GM19467 (cell line): ENCODE results near the gene SPX.

Experiments
- ATAC-seq: cut with Tn5 transposase; IDR thresholded peaks from one replicate; pipeline ENCODE4 v1.9.1; 2021; ENCODE audit warnings: mild to moderate bottlenecking, moderate library complexity; ENCODE audit not compliant: unreplicated experiment

SPX gene

DNA sequence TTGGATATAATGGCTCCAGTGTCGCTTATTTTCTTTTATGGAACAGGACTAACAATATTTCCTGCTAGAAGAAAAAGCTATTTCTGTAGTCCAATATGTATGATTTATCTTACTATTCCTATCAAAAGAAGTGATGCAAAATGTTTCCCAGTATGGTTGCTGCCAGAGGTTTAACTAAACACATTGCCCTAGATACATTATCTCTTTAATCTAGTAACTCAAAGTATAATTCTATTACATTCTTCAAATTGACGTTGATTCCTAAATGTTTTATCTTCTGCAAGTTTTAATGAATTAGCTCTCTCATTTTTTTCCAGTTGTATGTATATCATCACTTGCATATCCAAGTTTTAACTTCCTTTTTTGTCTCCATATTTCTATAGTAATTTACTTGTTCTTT lies 50.3 kb downstream of the SPX start:
- ATAC-seq: no peak

DNA sequence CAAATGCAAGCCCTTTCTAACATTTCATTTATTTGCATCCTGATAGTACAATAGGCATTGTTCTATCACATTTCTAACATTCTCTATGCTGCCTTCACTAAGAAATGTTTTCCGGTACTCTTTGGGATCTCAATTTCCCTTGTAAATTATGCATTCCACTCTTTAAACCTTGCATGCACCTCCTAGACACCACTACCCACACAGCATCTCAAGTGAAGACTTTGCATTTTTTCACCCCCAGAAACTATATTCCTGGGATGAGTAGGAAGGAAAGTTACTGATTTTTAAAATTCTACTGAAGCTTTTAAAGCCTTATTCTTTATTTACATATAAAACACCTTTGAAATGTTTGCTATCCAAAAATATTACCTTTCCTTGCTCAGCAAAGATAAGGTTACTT lies 51.4 kb downstream of the SPX start:
- no peak for ATAC-seq

DNA sequence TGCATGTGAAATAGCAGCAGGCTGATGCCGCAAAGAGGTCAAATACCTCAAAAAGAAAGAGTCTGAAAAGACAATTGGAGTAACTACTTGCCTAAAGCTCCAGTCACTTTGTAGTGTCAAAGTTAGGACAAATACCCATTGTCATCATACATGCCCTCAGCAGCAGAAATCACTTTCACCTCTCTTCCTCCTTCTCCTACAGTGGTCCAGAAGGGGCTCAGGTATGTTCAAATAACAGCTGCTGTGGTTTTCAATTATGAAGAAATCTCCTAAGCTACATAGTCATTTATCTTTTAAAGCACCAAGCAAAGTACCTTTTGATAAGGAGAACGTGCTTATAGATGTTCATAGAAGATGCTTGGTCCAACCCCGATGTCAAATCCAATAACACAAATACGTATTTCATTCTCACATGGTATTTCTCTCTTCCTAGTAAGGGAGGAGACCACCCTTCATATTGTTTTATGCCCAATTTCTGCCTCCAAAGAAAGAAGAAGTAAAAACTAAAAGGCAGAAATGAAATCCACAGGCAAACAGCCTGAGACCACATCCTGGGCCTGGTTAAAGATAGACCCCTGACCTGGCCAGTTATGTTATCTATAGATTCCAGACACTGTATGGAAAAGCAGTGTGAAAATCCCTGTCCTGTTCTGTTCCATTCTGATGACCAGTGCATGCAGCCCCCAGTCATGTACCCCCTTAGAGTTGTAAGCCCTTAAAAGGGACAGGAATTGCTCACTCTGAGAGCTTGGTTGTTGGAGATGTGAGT lies 54.8 kb downstream of the SPX start:
- peak; percentile 56 for ATAC-seq
